HCT116 (cell line): ENCODE results near the gene ZNF208.
"Not testable (repeated sequence)": the region's sequence is repeated elsewhere in the genome, so short reads cannot be mapped to it uniquely, and the experiment has no call there.

Source experiments
- CEBPB ChIP-seq: IDR thresholded peaks from 2 replicates; pipeline ENCODE4 v1.6.1; 2012; ENCODE audit warnings: low read depth
- CTCF ChIP-seq, 3 experiments: fragments of 200-600 bp in 1 of 3; sonication (generic) in 1 of 3; IDR thresholded peaks in 2 of 3; conservative IDR thresholded peaks in 1 of 3; 2 replicates each; pipeline ENCODE4 v1.5.1; 2012 to 2017; ENCODE audit warnings: low read depth in 2 of 3, low read length in 2 of 3, antibody characterized with exemption in 1 of 3, borderline replicate concordance in 1 of 3, control low read depth in 1 of 3, mild to moderate bottlenecking in 1 of 3, mixed read lengths in 1 of 3, mixed run types in 1 of 3, moderate library complexity in 1 of 3; ENCODE audit not compliant: insufficient read depth in 1 of 3
- EZH2 ChIP-seq: fragments of 200-600 bp; sonication (generic); IDR thresholded peaks from 2 replicates; pipeline ENCODE4 v1.6.1; 2017; ENCODE audit warnings: antibody characterized with exemption, mixed run types
- JUND ChIP-seq: IDR thresholded peaks from 2 replicates; pipeline ENCODE4 v1.6.1; 2012
- POLR2A ChIP-seq: IDR thresholded peaks from 2 replicates; pipeline ENCODE4 v1.7.0; 2011; ENCODE audit warnings: borderline replicate concordance; ENCODE audit not compliant: insufficient read depth, insufficient read length; ENCODE audit errors: extremely low read depth
- POLR2AphosphoS5 ChIP-seq: IDR thresholded peaks from 2 replicates; pipeline ENCODE4 v1.6.1; 2011; ENCODE audit warnings: mild to moderate bottlenecking, low read depth, low read length, moderate library complexity
- REST ChIP-seq: IDR thresholded peaks from 2 replicates; pipeline ENCODE4 v1.6.1; 2012; ENCODE audit warnings: low read depth
- SIN3A ChIP-seq: IDR thresholded peaks from 2 replicates; pipeline ENCODE4 v1.6.1; 2012; ENCODE audit warnings: low read depth
- SP1 ChIP-seq: IDR thresholded peaks from 2 replicates; pipeline ENCODE4 v1.6.1; 2012; ENCODE audit warnings: low read depth
- ZNF274 ChIP-seq: fragments of 200-500 bp; sonication (Bioruptor generic); IDR thresholded peaks from 2 replicates; pipeline ENCODE4 v1.6.1; 2014; ENCODE audit warnings: mild to moderate bottlenecking, low read depth, low read length, inconsistent platforms
- TF ChIP-seq, protein P1 (sequence below): IDR thresholded peaks from 2 replicates; pipeline ENCODE4 v1.6.1; 2012

GRCh38 chr19:21890017-21890416 lies 120.7 kb downstream of the ZNF208 start:
- not testable (repeated sequence) for TF ChIP-seq CTCF (IDR thresholded peaks at IDR 0.05 in 2 of 3, conservative IDR thresholded peaks at IDR 0.05 in 1 of 3; ENCODE audit: borderline replicate concordance in 1 of 3, insufficient read depth in 1 of 3, low read depth in 2 of 3, low read length in 2 of 3); POLR2A; POLR2AphosphoS5; REST; JUND; ZNF274; CEBPB; SIN3A; SP1; EZH2
- TF ChIP-seq, protein P1, sequence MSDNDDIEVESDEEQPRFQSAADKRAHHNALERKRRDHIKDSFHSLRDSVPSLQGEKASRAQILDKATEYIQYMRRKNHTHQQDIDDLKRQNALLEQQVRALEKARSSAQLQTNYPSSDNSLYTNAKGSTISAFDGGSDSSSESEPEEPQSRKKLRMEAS = not testable (repeated sequence)
